Measurements from ENCODE around the gene REPS2. TPM values are rescaled to one million over a fixed set of nuclear protein-coding genes. Genes with fewer than 3 reads are reported as not detected.

REPS2 gene
- total and polyA plus RNA-seq, 7 experiments from 2014 or later = 0.21 to 6.2 (median 1.9) TPM; not detected in 2

GRCh38 chrX:17028356-17028755 is 81.9 kb downstream of the REPS2 start:
- CTCF ChIA-PET = no interaction called here
- peaks cover 0 to 2% (median 0%) of the 10 kb centered on the region in 11 donors for H3K9me3 Mint-ChIP-seq
- H3K36me3 Mint-ChIP-seq = no peaks in the 10 kb centered on the region
- Histone ChIP-seq H3K4me3 (ENCODE audit: low read length) (no peak overlapping the region), H3K27me3 (ENCODE audit: control insufficient read depth in 2 of 2, insufficient read depth in 2 of 2, low read length in 2 of 2) (no peaks in the 10 kb centered on the region), H3K4me1 (ENCODE audit: control insufficient read depth in 2 of 2, insufficient read depth in 2 of 2, low read length in 2 of 2) (no peaks in the 10 kb centered on the region), H3K36me3 (ENCODE audit: control insufficient read depth in 2 of 3, insufficient read depth in 3 of 3, low read length in 3 of 3) (no peaks in the 10 kb centered on the region), H3K9me3 (ENCODE audit: control insufficient read depth in 2 of 3, low read length in 3 of 3) (no peaks in the 10 kb centered on the region), H3K27ac (ENCODE audit: low read depth, low read length) (no peak overlapping the region)
- ATAC-seq (no peak), DNase-seq (no peak)
- H3K27me3 Mint-ChIP-seq = peaks cover 0 to 3% (median 0%) of the 10 kb centered on the region in 5 donors
- POLR2A ChIA-PET = no interaction called here
- intact Hi-C loops (cut with micrococcal nuclease) = no loop called here
- peaks cover 0 to 4% (median 0%) of the 10 kb centered on the region in 7 donors for H3K4me1 Mint-ChIP-seq
- H3K27ac Mint-ChIP-seq = no peak overlapping the region
- H3K4me3 Mint-ChIP-seq = no peak overlapping the region

GRCh38 chrX:17030092-17030491 is 83.6 kb downstream of the REPS2 start:
- peaks cover 0 to 3% (median 0%) of the 10 kb centered on the region in 5 donors for H3K27me3 Mint-ChIP-seq
- POLR2A ChIA-PET = no interaction called here

GRCh38 chrX:17030580-17031270 is 84.3 kb downstream of the REPS2 start:
- Mint-ChIP-seq H3K9me3 (peaks cover 0 to 2% (median 0%) of the 10 kb centered on the region in 11 donors), H3K27ac (no peak overlapping the region), H3K4me1 (peaks cover 0 to 1% (median 0%) of the 10 kb centered on the region in 7 donors), H3K4me3 (no peak overlapping the region), H3K36me3 (peaks cover 0 to 6% (median 4%) of the 10 kb centered on the region in 5 donors), H3K27me3 (peaks cover 0 to 3% (median 0%) of the 10 kb centered on the region in 5 donors)
- no peak for DNase-seq
- ATAC-seq = no peak
- Histone ChIP-seq H3K27me3 (ENCODE audit: control insufficient read depth in 2 of 2, insufficient read depth in 2 of 2, low read length in 2 of 2) (no peaks in the 10 kb centered on the region), H3K27ac (ENCODE audit: low read depth, low read length) (no peak overlapping the region), H3K4me1 (ENCODE audit: control insufficient read depth in 2 of 2, insufficient read depth in 2 of 2, low read length in 2 of 2) (no peaks in the 10 kb centered on the region), H3K36me3 (ENCODE audit: control insufficient read depth in 2 of 3, insufficient read depth in 3 of 3, low read length in 3 of 3) (no peaks in the 10 kb centered on the region), H3K9me3 (ENCODE audit: control insufficient read depth in 2 of 3, low read length in 3 of 3) (no peaks in the 10 kb centered on the region), H3K4me3 (ENCODE audit: low read length) (no peak overlapping the region)
- ChIA-PET CTCF (no interaction called here), POLR2A (no interaction called here)
- intact Hi-C loops (cut with micrococcal nuclease) = no loop called here

More at GRCh38 chrX:17030092-17030491, 83.6 kb downstream of the REPS2 start:
- Histone ChIP-seq H3K36me3 (ENCODE audit: control insufficient read depth in 2 of 3, insufficient read depth in 3 of 3, low read length in 3 of 3) (no peaks in the 10 kb centered on the region), H3K27ac (ENCODE audit: low read depth, low read length) (no peak overlapping the region), H3K4me1 (ENCODE audit: control insufficient read depth in 2 of 2, insufficient read depth in 2 of 2, low read length in 2 of 2) (no peaks in the 10 kb centered on the region), H3K4me3 (ENCODE audit: low read length) (no peak overlapping the region), H3K27me3 (ENCODE audit: control insufficient read depth in 2 of 2, insufficient read depth in 2 of 2, low read length in 2 of 2) (no peaks in the 10 kb centered on the region), H3K9me3 (ENCODE audit: control insufficient read depth in 2 of 3, low read length in 3 of 3) (no peaks in the 10 kb centered on the region)
- H3K4me1 Mint-ChIP-seq = peaks cover 0 to 1% (median 0%) of the 10 kb centered on the region in 7 donors
- H3K36me3 Mint-ChIP-seq = peaks cover 0 to 4% (median 4%) of the 10 kb centered on the region in 5 donors
- ATAC-seq (no peak), DNase-seq (no peak)
- CTCF ChIA-PET = no interaction called here
- intact Hi-C loops (cut with micrococcal nuclease) = no loop called here
- peaks cover 0 to 2% (median 0%) of the 10 kb centered on the region in 11 donors for H3K9me3 Mint-ChIP-seq
- no peak overlapping the region for H3K27ac Mint-ChIP-seq
- no peak overlapping the region for H3K4me3 Mint-ChIP-seq

- Mint-ChIP-seq H3K9me3 (peaks cover 0 to 2% (median 0%) of the 10 kb centered on the region in 11 donors), H3K36me3 (peaks cover 0 to 6% (median 4%) of the 10 kb centered on the region in 5 donors), H3K27me3 (peaks cover 0 to 3% (median 0%) of the 10 kb centered on the region in 5 donors), H3K4me1 (peaks cover 0 to 3% (median 0%) of the 10 kb centered on the region in 7 donors), H3K4me3 (no peak overlapping the region), H3K27ac (no peak overlapping the region)
- Histone ChIP-seq H3K4me3 (ENCODE audit: low read length) (no peak overlapping the region), H3K36me3 (ENCODE audit: control insufficient read depth in 2 of 3, insufficient read depth in 3 of 3, low read length in 3 of 3) (no peaks in the 10 kb centered on the region), H3K27me3 (ENCODE audit: control insufficient read depth in 2 of 2, insufficient read depth in 2 of 2, low read length in 2 of 2) (no peaks in the 10 kb centered on the region), H3K27ac (ENCODE audit: low read depth, low read length) (no peak overlapping the region), H3K9me3 (ENCODE audit: control insufficient read depth in 2 of 3, low read length in 3 of 3) (no peaks in the 10 kb centered on the region), H3K4me1 (ENCODE audit: control insufficient read depth in 2 of 2, insufficient read depth in 2 of 2, low read length in 2 of 2) (no peaks in the 10 kb centered on the region)
- POLR2A ChIA-PET = no interaction called here
- DNase-seq (no peak), ATAC-seq (no peak)
- CTCF ChIA-PET = no interaction called here
- intact Hi-C loops (cut with micrococcal nuclease) = no loop called here
Observed at GRCh38 chrX:17031827-17032226, 85.4 kb downstream of the REPS2 start.

GRCh38 chrX:17032351-17032750 is 85.9 kb downstream of the REPS2 start:
- Mint-ChIP-seq H3K27ac (no peak overlapping the region), H3K27me3 (peaks cover 0 to 3% (median 0%) of the 10 kb centered on the region in 5 donors), H3K4me1 (peaks cover 0 to 4% (median 0%) of the 10 kb centered on the region in 7 donors), H3K36me3 (peaks cover 0 to 6% (median 4%) of the 10 kb centered on the region in 5 donors), H3K4me3 (no peak overlapping the region), H3K9me3 (peaks cover 0 to 2% (median 0%) of the 10 kb centered on the region in 11 donors)
- Histone ChIP-seq H3K9me3 (ENCODE audit: control insufficient read depth in 2 of 3, low read length in 3 of 3) (no peaks in the 10 kb centered on the region), H3K4me3 (ENCODE audit: low read length) (no peak overlapping the region), H3K4me1 (ENCODE audit: control insufficient read depth in 2 of 2, insufficient read depth in 2 of 2, low read length in 2 of 2) (no peaks in the 10 kb centered on the region), H3K36me3 (ENCODE audit: control insufficient read depth in 2 of 3, insufficient read depth in 3 of 3, low read length in 3 of 3) (no peaks in the 10 kb centered on the region), H3K27ac (ENCODE audit: low read depth, low read length) (no peak overlapping the region), H3K27me3 (ENCODE audit: control insufficient read depth in 2 of 2, insufficient read depth in 2 of 2, low read length in 2 of 2) (no peaks in the 10 kb centered on the region)
- no peak for ATAC-seq
- ChIA-PET CTCF (no interaction called here), POLR2A (no interaction called here)
- intact Hi-C loops (cut with micrococcal nuclease) = no loop called here
- DNase-seq = no peak

- Mint-ChIP-seq H3K27ac (no peak overlapping the region), H3K36me3 (peaks cover 0 to 6% (median 4%) of the 10 kb centered on the region in 5 donors), H3K4me1 (peaks cover 0 to 4% (median 0%) of the 10 kb centered on the region in 7 donors), H3K9me3 (peaks cover 0 to 2% (median 0%) of the 10 kb centered on the region in 11 donors), H3K27me3 (peaks cover 0 to 3% (median 0%) of the 10 kb centered on the region in 5 donors), H3K4me3 (no peak overlapping the region)
- Histone ChIP-seq H3K4me1 (ENCODE audit: control insufficient read depth in 2 of 2, insufficient read depth in 2 of 2, low read length in 2 of 2) (no peaks in the 10 kb centered on the region), H3K27me3 (ENCODE audit: control insufficient read depth in 2 of 2, insufficient read depth in 2 of 2, low read length in 2 of 2) (no peaks in the 10 kb centered on the region), H3K4me3 (ENCODE audit: low read length) (no peak overlapping the region), H3K36me3 (ENCODE audit: control insufficient read depth in 2 of 3, insufficient read depth in 3 of 3, low read length in 3 of 3) (no peaks in the 10 kb centered on the region), H3K27ac (ENCODE audit: low read depth, low read length) (no peak overlapping the region), H3K9me3 (ENCODE audit: control insufficient read depth in 2 of 3, low read length in 3 of 3) (no peaks in the 10 kb centered on the region)
- intact Hi-C loops (cut with micrococcal nuclease) = no loop called here
- ATAC-seq (no peak), DNase-seq (no peak)
- POLR2A ChIA-PET = no interaction called here
- CTCF ChIA-PET = no interaction called here
Observed at GRCh38 chrX:17033225-17033624, 86.8 kb downstream of the REPS2 start.

- Histone ChIP-seq H3K27ac (ENCODE audit: low read depth, low read length) (no peak overlapping the region), H3K4me3 (ENCODE audit: low read length) (no peak overlapping the region), H3K4me1 (ENCODE audit: control insufficient read depth in 2 of 2, insufficient read depth in 2 of 2, low read length in 2 of 2) (no peaks in the 10 kb centered on the region), H3K9me3 (ENCODE audit: control insufficient read depth in 2 of 3, low read length in 3 of 3) (no peaks in the 10 kb centered on the region), H3K36me3 (ENCODE audit: control insufficient read depth in 2 of 3, insufficient read depth in 3 of 3, low read length in 3 of 3) (no peaks in the 10 kb centered on the region), H3K27me3 (ENCODE audit: control insufficient read depth in 2 of 2, insufficient read depth in 2 of 2, low read length in 2 of 2) (no peaks in the 10 kb centered on the region)
- DNase-seq = no peak
- H3K36me3 Mint-ChIP-seq = peaks cover 0 to 6% (median 4%) of the 10 kb centered on the region in 5 donors
- peaks cover 0 to 3% (median 0%) of the 10 kb centered on the region in 5 donors for H3K27me3 Mint-ChIP-seq
- ChIA-PET CTCF (interaction anchor here (0.6 kb wide), 1 partner anchor 9 kb away, joined by 3 read pairs; no protein-coding TSS in a partner anchor), POLR2A (no interaction called here)
- peaks cover 0 to 4% (median 0%) of the 10 kb centered on the region in 7 donors for H3K4me1 Mint-ChIP-seq
- H3K27ac Mint-ChIP-seq = no peak overlapping the region
- no peak overlapping the region for H3K4me3 Mint-ChIP-seq
- no peak for ATAC-seq
- H3K9me3 Mint-ChIP-seq = peaks cover 0 to 2% (median 0%) of the 10 kb centered on the region in 11 donors
- intact Hi-C loops (cut with micrococcal nuclease) = no loop called here
Observed at GRCh38 chrX:17035111-17035510, 88.7 kb downstream of the REPS2 start.
